Fibroblast of lung (primary cell): Measurements from ENCODE around the gene LMO7. TPM values are rescaled to one million over a fixed set of nuclear protein-coding genes. Genes with fewer than 3 reads are reported as not detected.
"Not testable (repeated sequence)": the region's sequence is repeated elsewhere in the genome, so short reads cannot be mapped to it uniquely, and the experiment has no call there.

Source experiments
- DNase-seq, 2 donors: peaks; one replicate each; pipeline versions ENCODE4 v3.0.0 to v3.0.0-alpha.2; 2010; ENCODE audit warnings: low read depth in 2 of 2
- H2AFZ ChIP-seq: 2 replicates; pipeline ENCODE4 v1.5.1; 2012; ENCODE audit warnings: low read length, control low read depth, inconsistent platforms
- H3K27ac ChIP-seq: 2 replicates; pipeline ENCODE4 v1.5.1; 2011; ENCODE audit warnings: low read length, control low read depth; ENCODE audit not compliant: insufficient read depth
- H3K27me3 ChIP-seq: 2 replicates; pipeline ENCODE4 v1.5.1; 2011; ENCODE audit warnings: mild to moderate bottlenecking, low read length; ENCODE audit not compliant: control insufficient read depth, insufficient read depth
- H3K36me3 ChIP-seq: 2 replicates; pipeline ENCODE4 v1.5.1; 2011; ENCODE audit warnings: low read length; ENCODE audit not compliant: control insufficient read depth, insufficient read depth
- H3K4me1 ChIP-seq: 2 replicates; pipeline ENCODE4 v1.5.1; 2011; ENCODE audit warnings: low read length; ENCODE audit not compliant: control insufficient read depth, insufficient read depth; ENCODE audit errors: extremely low read depth
- H3K4me2 ChIP-seq: 2 replicates; pipeline ENCODE4 v1.5.1; 2011; ENCODE audit warnings: low read length, control low read depth; ENCODE audit not compliant: insufficient read depth; ENCODE audit errors: extremely low read depth
- H3K4me3 ChIP-seq, 4 experiments: fragments of 200-600 bp in 1 of 4; sonication (generic) in 1 of 4; replicated peaks in 1 of 4; 2 replicates each; pipeline ENCODE4 v1.5.1; 2011 to 2016; ENCODE audit warnings: low read length in 4 of 4, low read depth in 3 of 4, mild to moderate bottlenecking in 3 of 4, control low read depth in 2 of 4, inconsistent platforms in 1 of 4, mixed read lengths in 1 of 4; ENCODE audit not compliant: insufficient read depth in 1 of 4; ENCODE audit errors: control extremely low read depth in 1 of 4
- H3K79me2 ChIP-seq: 2 replicates; pipeline ENCODE4 v1.5.1; 2012; ENCODE audit warnings: mild to moderate bottlenecking, low read length, inconsistent platforms; ENCODE audit not compliant: control insufficient read depth, insufficient read depth
- H3K9ac ChIP-seq: 2 replicates; pipeline ENCODE4 v1.5.1; 2011; ENCODE audit warnings: mild to moderate bottlenecking, low read length, control low read depth; ENCODE audit not compliant: insufficient read depth
- H3K9me3 ChIP-seq: 2 replicates; pipeline ENCODE4 v1.5.1; 2012; ENCODE audit warnings: low read depth, low read length; ENCODE audit not compliant: control insufficient read depth, insufficient read depth
- H4K20me1 ChIP-seq: 2 replicates; pipeline ENCODE4 v1.5.1; 2011; ENCODE audit warnings: low read length; ENCODE audit not compliant: control insufficient read depth, insufficient read depth; ENCODE audit errors: extremely low read depth
- CTCF ChIP-seq, 2 donors: IDR thresholded peaks in 1 of 2; conservative IDR thresholded peaks in 1 of 2; 1 replicate in 1 of 2; 2 replicates in 1 of 2; pipeline ENCODE4 v1.5.1; 2011 to 2012; ENCODE audit warnings: low read length in 2 of 2, control low read depth in 1 of 2, inconsistent platforms in 1 of 2, low read depth in 1 of 2, mild to moderate bottlenecking in 1 of 2
- EZH2 ChIP-seq: IDR thresholded peaks from 2 replicates; pipeline ENCODE4 v1.5.1; 2012; ENCODE audit warnings: low read length, control low read depth, mild to moderate bottlenecking; ENCODE audit errors: missing control alignments
- polyA plus RNA-seq, 2 donors: library from polyadenylated mRNA; depleted of rRNA in 1 of 2; stranded (reverse) in 1 of 2; unstranded in 1 of 2; fragments of >200 nt; gene quantifications; 2 replicates each; pipeline ENCODE4 v1.2.1, GENCODE V29; 2011 to 2012; ENCODE audit warnings: missing spikeins in 1 of 2
- total RNA-seq: library from RNA; depleted of rRNA; stranded (reverse); fragments of >200 nt; gene quantifications from 2 replicates; pipeline ENCODE4 v1.2.1, GENCODE V29; 2014

Gene LMO7
- total and polyA plus RNA-seq, 2 donors (not counting 1 experiment from before 2014, with no cell fraction given), result 71.9 to 226 TPM

DNA sequence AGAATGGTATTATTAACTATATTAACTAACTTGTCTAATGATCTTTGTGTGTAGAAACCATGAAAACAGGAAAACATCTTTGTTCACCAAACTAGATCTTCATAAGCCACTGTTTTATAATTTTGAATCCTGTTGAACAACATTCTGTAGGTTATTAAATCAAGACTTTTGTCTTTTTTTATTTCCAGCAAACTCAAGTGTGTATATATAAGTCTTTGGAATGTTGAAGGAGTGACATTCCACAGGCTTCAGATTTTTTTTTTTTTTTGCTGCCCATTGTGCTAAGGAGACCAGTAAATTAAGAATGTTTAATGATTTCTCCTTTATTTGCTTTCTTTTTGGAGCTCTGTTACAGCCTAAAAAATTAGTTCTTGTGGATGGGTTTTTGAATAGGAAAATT lies 89.6 kb downstream of the LMO7 start:
- Histone ChIP-seq H3K4me1 (no peaks in the 10 kb centered on the region), H3K9me3 (no peaks in the 10 kb centered on the region), H4K20me1 (no peaks in the 10 kb centered on the region), H3K4me2 (no peak overlapping the region), H3K4me3 (no peak overlapping the region), H3K9ac (no peak overlapping the region), H2AFZ (no peak overlapping the region), H3K79me2 (peaks cover 32% of the 10 kb centered on the region), H3K27me3 (no peaks in the 10 kb centered on the region), H3K27ac (no peak overlapping the region), H3K36me3 (no peaks in the 10 kb centered on the region)
- TF ChIP-seq EZH2 (no peak), CTCF (conservative IDR thresholded peaks at IDR 0.05 in 1 of 2, IDR thresholded peaks at IDR 0.05 in 1 of 2; ENCODE audit: low read depth in 1 of 2, low read length in 2 of 2) (no peak)
- no peak for DNase-seq

- TF ChIP-seq EZH2 (no peak), CTCF (conservative IDR thresholded peaks at IDR 0.05 in 1 of 2, IDR thresholded peaks at IDR 0.05 in 1 of 2; ENCODE audit: low read depth in 1 of 2, low read length in 2 of 2) (no peak)
- Histone ChIP-seq H3K4me2 (no peak overlapping the region), H3K9me3 (no peaks in the 10 kb centered on the region), H3K27ac (no peak overlapping the region), H3K9ac (no peak overlapping the region), H3K4me1 (no peaks in the 10 kb centered on the region), H2AFZ (no peak overlapping the region), H3K79me2 (peaks cover 30% of the 10 kb centered on the region), H3K36me3 (no peaks in the 10 kb centered on the region), H3K27me3 (no peaks in the 10 kb centered on the region), H4K20me1 (no peaks in the 10 kb centered on the region), H3K4me3 (no peak overlapping the region)
- no peak for DNase-seq
These were observed 90.2 kb downstream of the LMO7 start for GRCh38 chr13:75726306-75726705.

- not testable (repeated sequence) for H3K9ac ChIP-seq, H3K27ac ChIP-seq, H3K4me1 ChIP-seq, DNase-seq, H3K9me3 ChIP-seq, H3K4me3 ChIP-seq, H4K20me1 ChIP-seq, H3K4me2 ChIP-seq, H3K36me3 ChIP-seq, H2AFZ ChIP-seq, H3K27me3 ChIP-seq
- peaks cover 34% of the 10 kb centered on the region for H3K79me2 ChIP-seq
These were observed 97.0 kb downstream of the LMO7 start for GRCh38 chr13:75733113-75733512.
